HUES48 (cell line): Measurements from ENCODE around the gene EYS.
"Not testable (repeated sequence)": the region's sequence is repeated elsewhere in the genome, so short reads cannot be mapped to it uniquely, and the experiment has no call there.

Source experiments
- H3K27ac ChIP-seq: one replicate; pipeline ENCODE4 v1.7.0; 2013; ENCODE audit warnings: low read depth, low read length, inconsistent platforms
- H3K27me3 ChIP-seq: 2 replicates; pipeline ENCODE4 v1.6.1; 2013; ENCODE audit warnings: mild to moderate bottlenecking, low read length; ENCODE audit not compliant: control insufficient read depth, insufficient read depth
- H3K36me3 ChIP-seq: 2 replicates; pipeline ENCODE4 v1.6.1; 2013; ENCODE audit warnings: low read length; ENCODE audit not compliant: control insufficient read depth, insufficient read depth
- H3K4me1 ChIP-seq: 2 replicates; pipeline ENCODE4 v1.6.1; 2013; ENCODE audit warnings: mild to moderate bottlenecking, low read length; ENCODE audit not compliant: control insufficient read depth, insufficient read depth
- H3K4me3 ChIP-seq: 2 replicates; pipeline ENCODE4 v1.5.1; 2013; ENCODE audit warnings: mild to moderate bottlenecking, low read depth, low read length
- H3K9ac ChIP-seq: 2 replicates; pipeline ENCODE4 v1.6.1; 2013; ENCODE audit warnings: mild to moderate bottlenecking, low read depth, low read length, moderate library complexity
- H3K9me3 ChIP-seq: 2 replicates; pipeline ENCODE4 v1.6.1; 2013; ENCODE audit warnings: low read length; ENCODE audit not compliant: control insufficient read depth, insufficient read depth

The EYS gene

DNA sequence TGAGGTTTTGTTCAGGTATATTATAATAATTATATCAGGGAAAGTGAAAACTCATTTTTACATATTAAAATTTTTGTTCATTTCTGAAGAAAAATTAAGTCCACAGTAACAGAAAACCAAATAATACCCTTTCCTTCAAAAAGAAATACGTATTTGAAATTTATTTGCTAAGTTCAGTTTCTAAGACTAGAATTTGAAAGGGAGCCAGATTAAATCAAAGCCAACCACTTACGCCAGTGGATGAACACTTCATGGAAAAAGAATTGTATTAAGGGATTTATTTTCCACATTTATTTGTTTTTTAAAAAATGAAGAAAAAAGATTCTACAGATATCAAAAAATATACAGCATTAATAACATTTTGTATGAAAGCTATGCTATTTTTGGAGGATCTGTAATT, 654.4 kb downstream of the EYS start:
- Histone ChIP-seq H3K9ac (no peak overlapping the region), H3K4me3 (no peak overlapping the region)

DNA sequence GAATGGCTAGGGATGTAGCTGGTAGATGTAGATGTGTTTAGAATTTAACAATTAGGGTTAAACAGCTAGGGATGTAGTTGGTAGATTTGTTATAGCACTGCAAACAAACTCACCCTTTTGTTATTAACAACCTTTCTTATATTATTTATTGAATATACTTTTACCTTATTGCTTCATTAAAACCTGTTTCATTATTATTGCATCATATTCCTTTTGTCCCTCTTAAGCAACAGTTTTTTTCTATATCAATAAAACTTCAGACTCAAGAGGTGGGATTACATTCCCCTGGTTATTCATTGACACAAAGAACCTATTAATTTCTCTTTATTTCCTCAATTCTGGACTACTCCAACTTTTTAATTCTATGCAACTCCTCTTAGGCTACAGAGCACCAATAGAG, 661.2 kb downstream of the EYS start:
- H3K9ac ChIP-seq, result no peak overlapping the region
- no peaks in the 10 kb centered on the region for H3K4me1 ChIP-seq
- no peaks in the 10 kb centered on the region for H3K9me3 ChIP-seq
- no peaks in the 10 kb centered on the region for H3K27me3 ChIP-seq
- no peak overlapping the region for H3K4me3 ChIP-seq
- H3K36me3 ChIP-seq, result no peaks in the 10 kb centered on the region
- no peak overlapping the region for H3K27ac ChIP-seq

More for the DNA sequence above, 654.4 kb downstream of the EYS start:
- no peak overlapping the region for H3K27ac ChIP-seq
- no peaks in the 10 kb centered on the region for H3K27me3 ChIP-seq
- H3K4me1 ChIP-seq, result no peaks in the 10 kb centered on the region
- H3K9me3 ChIP-seq, result no peaks in the 10 kb centered on the region
- no peaks in the 10 kb centered on the region for H3K36me3 ChIP-seq

DNA sequence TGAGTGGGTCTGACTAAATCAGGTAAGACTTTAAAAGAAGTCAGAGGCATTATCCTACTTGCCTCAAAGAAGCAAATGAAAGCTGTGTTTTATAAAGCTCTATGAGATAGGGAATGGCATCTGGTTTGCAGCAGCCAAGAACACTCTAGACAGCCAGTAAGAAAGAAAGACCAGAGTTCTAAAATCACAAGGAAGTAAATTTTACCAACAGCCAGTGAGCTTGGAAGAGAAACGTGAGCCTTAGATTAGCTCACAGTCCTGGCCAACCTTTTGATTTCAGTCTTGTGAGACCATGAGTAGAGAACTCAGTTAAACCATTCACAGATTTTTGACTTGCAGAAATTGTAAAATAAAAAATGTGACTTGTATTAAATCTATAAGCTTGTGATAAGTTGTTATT, 693.0 kb downstream of the EYS start:
- H3K36me3 ChIP-seq, result no peaks in the 10 kb centered on the region
- H3K27ac ChIP-seq, result no peak overlapping the region
- no peaks in the 10 kb centered on the region for H3K9me3 ChIP-seq
- H3K27me3 ChIP-seq, result no peaks in the 10 kb centered on the region
- H3K4me3 ChIP-seq, result no peak overlapping the region
- H3K4me1 ChIP-seq, result no peaks in the 10 kb centered on the region
- H3K9ac ChIP-seq, result no peak overlapping the region

DNA sequence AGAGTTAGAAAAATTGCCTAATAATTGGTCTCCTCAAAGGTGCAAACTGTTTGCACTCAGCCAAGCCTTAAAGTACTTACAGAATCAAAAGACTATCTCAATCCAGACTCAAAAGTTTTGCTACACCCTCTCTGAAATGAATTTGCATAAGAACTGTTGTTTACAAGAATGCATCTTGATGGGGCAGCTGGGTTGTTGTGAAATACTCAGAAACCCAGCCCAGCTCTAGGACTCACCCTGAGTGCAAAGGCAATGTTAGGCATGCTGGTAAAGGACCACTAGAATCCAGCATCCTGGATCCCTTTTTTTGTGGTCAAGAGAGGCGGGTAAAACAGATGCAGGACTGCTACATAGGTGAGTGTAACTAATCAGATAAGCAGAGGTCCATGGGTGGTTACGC, 700.2 kb downstream of the EYS start:
- H3K4me1 ChIP-seq, result peaks cover 7% of the 10 kb centered on the region
- H3K9me3 ChIP-seq, result no peaks in the 10 kb centered on the region
- H3K9ac ChIP-seq, result no peak overlapping the region
- no peak overlapping the region for H3K4me3 ChIP-seq
- H3K36me3 ChIP-seq, result no peaks in the 10 kb centered on the region
- no peak overlapping the region for H3K27ac ChIP-seq
- H3K27me3 ChIP-seq, result no peaks in the 10 kb centered on the region

DNA sequence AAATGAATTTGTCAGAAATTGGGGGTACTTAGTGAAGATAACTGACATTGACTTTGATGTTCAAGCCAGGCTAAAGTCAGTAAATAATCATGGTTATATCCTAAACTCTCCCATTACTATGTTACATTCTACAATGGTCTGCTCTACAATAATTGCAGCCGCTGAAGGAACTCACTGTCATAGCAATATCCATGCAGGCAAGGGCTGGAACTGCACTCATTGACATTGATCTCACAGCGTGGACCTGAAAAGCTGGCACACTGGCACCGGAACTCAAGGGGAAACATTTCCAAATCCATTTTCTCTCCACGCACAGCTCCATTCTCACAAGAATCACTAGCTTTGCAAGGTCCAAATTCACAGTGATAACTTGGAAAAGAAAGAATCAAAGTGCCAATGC, 702.7 kb downstream of the EYS start:
- H3K9me3 ChIP-seq, result no peaks in the 10 kb centered on the region
- H3K9ac ChIP-seq, result no peak overlapping the region

DNA sequence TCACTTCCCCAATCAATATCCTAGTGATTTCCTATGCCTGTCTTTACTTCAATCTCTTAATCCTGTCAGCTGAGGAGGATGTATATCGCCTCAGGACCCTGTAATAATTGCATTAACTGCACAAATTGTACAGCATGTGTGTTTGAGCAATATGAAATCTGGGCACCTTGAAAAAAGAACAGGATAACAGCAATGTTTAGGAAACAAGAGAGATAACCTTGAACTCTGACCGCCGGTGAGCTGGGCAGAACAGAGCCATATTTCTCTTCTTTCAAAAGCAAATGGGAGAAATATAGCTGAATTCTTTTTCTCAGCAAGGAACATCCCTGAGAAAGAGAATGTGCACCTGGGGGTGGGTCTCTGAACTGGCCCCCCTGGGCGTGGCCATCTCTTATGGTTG, 704.1 kb downstream of the EYS start:
- H3K27me3 ChIP-seq, H3K9ac ChIP-seq, H3K27ac ChIP-seq, H3K9me3 ChIP-seq, H3K36me3 ChIP-seq, H3K4me1 ChIP-seq, H3K4me3 ChIP-seq: not testable (repeated sequence)

More for the DNA sequence above, 702.7 kb downstream of the EYS start:
- Histone ChIP-seq H3K4me3 (no peak overlapping the region), H3K4me1 (peaks cover 7% of the 10 kb centered on the region), H3K27ac (no peak overlapping the region), H3K36me3 (no peaks in the 10 kb centered on the region), H3K27me3 (no peaks in the 10 kb centered on the region)

DNA sequence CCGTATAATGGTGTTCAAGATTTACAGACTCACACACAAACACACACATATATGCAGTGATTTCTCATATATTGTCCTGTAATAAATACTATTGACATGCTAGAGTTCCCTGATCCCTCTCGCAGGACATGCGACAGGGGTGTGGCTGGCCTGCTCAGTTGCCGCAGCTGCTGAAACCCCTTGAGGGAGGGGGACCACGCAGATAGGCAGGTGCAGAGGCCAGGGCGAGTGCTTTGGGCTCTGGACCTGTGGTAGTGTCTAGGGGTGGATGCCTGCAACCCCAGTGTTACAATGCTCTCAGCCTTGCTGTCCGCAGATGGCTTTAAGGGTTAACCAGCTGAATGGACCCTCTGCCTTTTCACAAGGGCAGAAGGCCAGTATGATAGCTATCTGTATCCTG, 706.2 kb downstream of the EYS start:
- Histone ChIP-seq H3K4me3 (no peak overlapping the region), H3K27me3 (no peaks in the 10 kb centered on the region), H3K36me3 (no peaks in the 10 kb centered on the region), H3K4me1 (no peaks in the 10 kb centered on the region; the same call in 1 of the 2 replicates), H3K27ac (no peak overlapping the region), H3K9ac (no peak overlapping the region), H3K9me3 (no peaks in the 10 kb centered on the region)

DNA sequence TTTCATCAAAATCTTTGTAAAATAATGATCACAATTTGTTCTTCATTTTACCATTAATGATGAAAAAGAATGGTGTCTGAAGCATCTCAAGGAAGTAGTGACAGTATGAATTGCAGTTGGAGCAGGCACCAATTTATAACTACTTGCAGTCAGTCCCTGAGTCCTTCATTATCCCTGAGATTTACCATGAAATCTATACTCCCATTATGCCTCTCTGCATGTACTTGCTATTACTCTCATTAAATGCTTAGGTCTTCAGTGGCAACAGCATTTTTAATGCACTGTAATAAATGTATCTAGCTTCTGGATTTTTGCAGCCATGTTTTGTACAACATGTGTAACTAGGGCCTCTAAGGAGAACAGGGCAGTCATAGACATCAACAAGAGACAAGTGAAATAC, 708.8 kb downstream of the EYS start:
- Histone ChIP-seq H3K4me3 (no peak overlapping the region), H3K27ac (no peak overlapping the region), H3K9me3 (no peaks in the 10 kb centered on the region), H3K9ac (no peak overlapping the region), H3K36me3 (no peaks in the 10 kb centered on the region), H3K4me1 (no peaks in the 10 kb centered on the region; the same call in 1 of the 2 replicates), H3K27me3 (no peaks in the 10 kb centered on the region)

DNA sequence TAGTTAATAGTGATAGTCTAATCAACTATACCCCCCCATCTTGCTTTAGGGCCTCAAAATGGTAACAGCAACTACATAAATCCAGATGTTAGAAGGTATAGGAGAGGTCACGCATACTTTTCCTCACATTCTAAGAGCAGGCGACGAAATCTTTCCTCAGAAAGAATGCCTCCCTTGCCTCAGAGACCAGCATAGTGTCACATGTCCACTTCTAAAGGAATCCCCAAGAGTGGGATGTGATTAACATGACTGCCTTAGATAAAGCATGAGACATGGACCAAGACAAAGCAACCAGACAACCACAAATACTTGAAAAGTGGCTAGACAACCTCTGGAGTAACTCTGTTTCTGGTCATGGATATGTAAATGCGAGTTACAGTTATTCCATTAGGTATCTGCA, 710.7 kb downstream of the EYS start:
- Histone ChIP-seq H3K27ac (no peak overlapping the region), H3K4me3 (no peak overlapping the region), H3K9me3 (no peaks in the 10 kb centered on the region), H3K36me3 (no peaks in the 10 kb centered on the region), H3K27me3 (no peaks in the 10 kb centered on the region), H3K9ac (no peak overlapping the region), H3K4me1 (no peaks in the 10 kb centered on the region; the same call in 1 of the 2 replicates)

DNA sequence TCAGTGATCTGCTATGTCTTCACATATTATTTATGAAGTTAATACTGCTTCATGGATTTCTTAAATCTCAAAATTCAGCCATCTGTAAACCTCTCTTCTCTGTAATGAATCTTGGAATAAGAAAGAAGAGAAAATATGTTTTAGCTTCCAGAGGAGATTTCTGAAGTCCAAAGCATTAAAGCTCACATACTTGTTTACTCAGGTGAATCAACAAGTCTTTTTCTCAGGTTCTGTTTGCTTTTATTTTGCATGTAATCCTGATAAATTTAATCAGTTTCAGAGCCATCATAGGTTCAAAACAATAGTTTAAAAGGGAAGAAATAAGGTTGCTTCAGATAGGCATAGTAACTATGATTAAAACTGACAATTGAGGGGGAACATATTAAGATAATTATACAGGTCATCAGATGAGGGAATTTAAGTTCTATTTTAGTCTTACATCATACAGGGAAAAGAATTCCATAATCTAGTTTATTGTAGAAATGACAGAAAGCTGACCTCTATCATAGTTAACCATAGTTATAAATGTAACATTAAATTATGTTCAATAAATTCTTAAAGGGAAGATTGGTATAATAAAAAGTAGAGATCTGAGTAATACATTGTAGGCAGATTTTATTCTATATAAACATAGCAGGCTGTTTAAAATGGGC, 716.2 kb downstream of the EYS start:
- H3K36me3 ChIP-seq, result no peaks in the 10 kb centered on the region
- no peak overlapping the region for H3K27ac ChIP-seq
- no peaks in the 10 kb centered on the region for H3K27me3 ChIP-seq
- peaks cover 16% of the 10 kb centered on the region; the same call in 1 of the 2 replicates for H3K4me1 ChIP-seq
- no peak overlapping the region for H3K4me3 ChIP-seq
- H3K9ac ChIP-seq, result no peak overlapping the region
- no peaks in the 10 kb centered on the region for H3K9me3 ChIP-seq

DNA sequence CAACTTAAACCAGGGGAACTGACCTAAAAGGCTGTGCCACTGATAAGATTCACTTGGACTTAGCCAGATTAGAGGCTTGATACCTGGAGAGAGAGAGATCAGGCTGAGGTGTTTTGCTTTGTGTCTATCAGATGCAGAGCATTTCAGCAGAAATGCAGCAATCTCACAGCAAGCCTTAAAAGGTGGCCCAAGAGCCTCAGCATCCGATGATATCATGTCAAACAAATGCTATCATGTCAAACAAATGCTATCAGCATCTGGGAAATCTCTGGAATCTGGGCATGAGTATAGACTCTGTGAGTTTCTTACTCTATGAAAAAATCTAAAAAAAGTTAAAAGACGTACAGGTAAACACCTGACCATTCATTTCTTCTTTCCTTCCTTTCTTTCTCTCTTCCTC, 718.9 kb downstream of the EYS start:
- peaks cover 16% of the 10 kb centered on the region; the same call in 1 of the 2 replicates for H3K4me1 ChIP-seq

More for the DNA sequence above, 718.9 kb downstream of the EYS start:
- Histone ChIP-seq H3K27ac (peak overlapping the region; percentile 42), H3K4me3 (no peak overlapping the region), H3K9me3 (no peaks in the 10 kb centered on the region), H3K9ac (no peak overlapping the region), H3K36me3 (no peaks in the 10 kb centered on the region), H3K27me3 (no peaks in the 10 kb centered on the region)
